ENCODE data around the gene TUBA4B. TPM values are rescaled to one million over a fixed set of nuclear protein-coding genes. Genes with fewer than 3 reads are reported as not detected.

Gene TUBA4B
- total RNA-seq, 1 experiment from 2014 or later = not detected

DNA sequence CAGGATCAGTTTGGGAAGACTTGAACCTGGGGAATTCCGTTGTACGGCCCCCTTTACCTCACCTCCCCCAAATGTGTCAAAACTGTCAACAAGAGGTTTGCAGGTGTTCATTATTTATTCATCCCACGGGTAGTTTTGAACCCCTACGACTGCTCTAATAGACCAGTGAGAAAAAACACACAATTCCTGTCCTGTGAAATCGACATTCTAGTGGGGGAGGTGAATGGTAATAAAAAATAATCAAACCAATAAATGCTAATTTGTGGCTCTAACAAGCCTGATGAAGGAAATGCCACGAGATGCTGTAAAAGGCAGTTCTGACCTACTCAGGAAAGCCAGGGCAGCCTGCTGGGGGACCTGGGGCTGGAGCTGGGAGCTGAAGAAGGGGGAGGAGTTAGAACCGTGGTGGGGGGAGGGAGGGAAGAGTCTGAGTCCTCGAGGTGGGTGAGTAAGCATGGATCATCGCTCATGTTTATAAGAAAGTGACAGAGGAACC lies 25.7 kb downstream of the TUBA4B start:
- Mint-ChIP-seq H3K9me3 (no peaks in the 10 kb centered on the region), H3K27ac (peak overlapping the region; percentile 77 to 92 (median 85); a peak in 6 of 7 replicates), H3K4me1 (peaks cover 38 to 42% of the 10 kb centered on the region in 2 experiments), H3K27me3 (ENCODE audit: low read depth) (peaks cover 2% of the 10 kb centered on the region), H3K4me3 (peak overlapping the region; percentile 77 to 89), H3K36me3 (ENCODE audit: insufficient read depth in 1 of 3, low read depth in 3 of 3) (peaks cover 4 to 27% (median 14%) of the 10 kb centered on the region in 3 experiments; a peak in 6 of 7 replicates)
- Histone ChIP-seq H4K20me1 (ENCODE audit: control insufficient read depth, insufficient read depth, insufficient read length) (no peaks in the 10 kb centered on the region), H3T11ph (ENCODE audit: low read length) (no peak overlapping the region), H2BK15ac (ENCODE audit: low read depth, low read length) (no peak overlapping the region), H4K8ac (replicated peaks; ENCODE audit: insufficient read length, low read depth, low read length) (no peak overlapping the region), H3K9me3 (ENCODE audit: control insufficient read depth, low read depth, low read length) (no peaks in the 10 kb centered on the region), H3K4me2 (ENCODE audit: insufficient read depth, insufficient read length, low read length) (peak overlapping the region; percentile 79), H3K27ac (ENCODE audit: insufficient read length, low read depth, low read length) (no peak overlapping the region), H3K18ac (ENCODE audit: insufficient read length, low read depth, low read length) (peak overlapping the region; percentile 37), H2BK12ac (ENCODE audit: insufficient read length, low read depth, low read length) (no peak overlapping the region), H3K79me1 (ENCODE audit: insufficient read depth, low read depth, low read length, poor library complexity, severe bottlenecking) (no peaks in the 10 kb centered on the region), H2AFZ (ENCODE audit: low read length) (no peak overlapping the region), H4K91ac (ENCODE audit: insufficient read length, low read depth, low read length) (no peak overlapping the region), H2BK5ac (ENCODE audit: insufficient read length, low read length) (no peak overlapping the region), H3K4ac (ENCODE audit: low read depth, low read length) (no peak overlapping the region), H3K56ac (ENCODE audit: insufficient read length, low read depth, low read length) (no peak overlapping the region), H3K27me3 (ENCODE audit: insufficient read depth, low read length) (no peaks in the 10 kb centered on the region), H3K79me2 (ENCODE audit: insufficient read depth, low read length) (no peaks in the 10 kb centered on the region), H4K5ac (ENCODE audit: insufficient read length, low read depth, low read length) (no peak overlapping the region), H2AK5ac (ENCODE audit: insufficient read length, low read length) (no peak overlapping the region), H3K23ac (ENCODE audit: insufficient read length, low read depth, low read length) (no peak overlapping the region), H3K4me1 (ENCODE audit: insufficient read depth, low read length) (peaks cover 4% of the 10 kb centered on the region; the same call in 1 of the 2 replicates), H3K23me2 (ENCODE audit: insufficient read length, low read depth, low read length, poor library complexity, severe bottlenecking) (peaks cover 12% of the 10 kb centered on the region), H2BK20ac (ENCODE audit: low read depth, low read length, poor library complexity, severe bottlenecking) (no peak overlapping the region), H2BK120ac (ENCODE audit: low read depth, low read length, poor library complexity, severe bottlenecking) (no peak overlapping the region), H3K14ac (ENCODE audit: insufficient read depth, low read length) (peak overlapping the region; percentile 81; the same call in 1 of the 2 replicates), H3K9ac (ENCODE audit: extremely low read depth, insufficient read length, low read length) (peak overlapping the region; percentile 47)
- no peak for DNase-seq
- TF ChIP-seq, protein P1, sequence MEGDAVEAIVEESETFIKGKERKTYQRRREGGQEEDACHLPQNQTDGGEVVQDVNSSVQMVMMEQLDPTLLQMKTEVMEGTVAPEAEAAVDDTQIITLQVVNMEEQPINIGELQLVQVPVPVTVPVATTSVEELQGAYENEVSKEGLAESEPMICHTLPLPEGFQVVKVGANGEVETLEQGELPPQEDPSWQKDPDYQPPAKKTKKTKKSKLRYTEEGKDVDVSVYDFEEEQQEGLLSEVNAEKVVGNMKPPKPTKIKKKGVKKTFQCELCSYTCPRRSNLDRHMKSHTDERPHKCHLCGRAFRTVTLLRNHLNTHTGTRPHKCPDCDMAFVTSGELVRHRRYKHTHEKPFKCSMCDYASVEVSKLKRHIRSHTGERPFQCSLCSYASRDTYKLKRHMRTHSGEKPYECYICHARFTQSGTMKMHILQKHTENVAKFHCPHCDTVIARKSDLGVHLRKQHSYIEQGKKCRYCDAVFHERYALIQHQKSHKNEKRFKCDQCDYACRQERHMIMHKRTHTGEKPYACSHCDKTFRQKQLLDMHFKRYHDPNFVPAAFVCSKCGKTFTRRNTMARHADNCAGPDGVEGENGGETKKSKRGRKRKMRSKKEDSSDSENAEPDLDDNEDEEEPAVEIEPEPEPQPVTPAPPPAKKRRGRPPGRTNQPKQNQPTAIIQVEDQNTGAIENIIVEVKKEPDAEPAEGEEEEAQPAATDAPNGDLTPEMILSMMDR (conservative IDR thresholded peaks at IDR 0.05) = no peak
- WGBS (ENCODE audit: extremely low coverage, insufficient read length, low lambda C conversion rate) = no CpG with 5 or more reads among the region's 9 CpGs
